ENCODE data around the gene HEPACAM2.

HEPACAM2 gene

DNA sequence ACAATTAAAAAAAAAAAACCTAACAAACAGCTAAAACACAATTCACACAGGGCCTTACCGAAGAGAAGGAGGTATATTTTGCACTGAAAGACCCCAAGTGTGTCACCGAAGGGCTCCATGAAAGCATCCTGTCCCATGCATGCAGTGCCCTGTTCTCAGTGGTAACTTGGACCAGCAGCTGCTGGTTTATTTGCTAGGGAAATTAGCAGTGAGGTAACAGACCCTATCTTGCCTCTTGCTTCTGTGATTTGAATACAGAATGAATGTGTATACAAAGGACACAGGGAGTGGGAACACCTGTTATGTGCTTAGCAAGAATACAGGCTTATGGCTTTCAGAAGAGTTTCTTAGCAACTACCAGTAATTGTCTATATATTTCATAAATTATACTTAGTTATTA, at the start of gene HEPACAM2:
HEPACAM2 (minus strand) TSS at position 160 of the 400 bp plus-strand sequence.
- in situ Hi-C loops (cut with HindIII; ENCODE audit: low pct_ligation_motif_present, low sequenced_read_pairs): no loop called here
- H3K4me3 ChIP-seq (ENCODE audit: low read depth, low read length): no peak within 1 kb of the TSS
- TF ChIP-seq, protein P1, sequence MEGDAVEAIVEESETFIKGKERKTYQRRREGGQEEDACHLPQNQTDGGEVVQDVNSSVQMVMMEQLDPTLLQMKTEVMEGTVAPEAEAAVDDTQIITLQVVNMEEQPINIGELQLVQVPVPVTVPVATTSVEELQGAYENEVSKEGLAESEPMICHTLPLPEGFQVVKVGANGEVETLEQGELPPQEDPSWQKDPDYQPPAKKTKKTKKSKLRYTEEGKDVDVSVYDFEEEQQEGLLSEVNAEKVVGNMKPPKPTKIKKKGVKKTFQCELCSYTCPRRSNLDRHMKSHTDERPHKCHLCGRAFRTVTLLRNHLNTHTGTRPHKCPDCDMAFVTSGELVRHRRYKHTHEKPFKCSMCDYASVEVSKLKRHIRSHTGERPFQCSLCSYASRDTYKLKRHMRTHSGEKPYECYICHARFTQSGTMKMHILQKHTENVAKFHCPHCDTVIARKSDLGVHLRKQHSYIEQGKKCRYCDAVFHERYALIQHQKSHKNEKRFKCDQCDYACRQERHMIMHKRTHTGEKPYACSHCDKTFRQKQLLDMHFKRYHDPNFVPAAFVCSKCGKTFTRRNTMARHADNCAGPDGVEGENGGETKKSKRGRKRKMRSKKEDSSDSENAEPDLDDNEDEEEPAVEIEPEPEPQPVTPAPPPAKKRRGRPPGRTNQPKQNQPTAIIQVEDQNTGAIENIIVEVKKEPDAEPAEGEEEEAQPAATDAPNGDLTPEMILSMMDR (IDR thresholded peaks at IDR 0.05; ENCODE audit: low read depth, low read length, missing control alignments): no peak
- peaks cover 3% of the 10 kb centered on the region for H3K27me3 ChIP-seq (replicated peaks)
- H3K27ac ChIP-seq: no peak within 1 kb of the TSS
- no peak for DNase-seq
- no peaks in the 10 kb centered on the region for H3K36me3 ChIP-seq (replicated peaks)

DNA sequence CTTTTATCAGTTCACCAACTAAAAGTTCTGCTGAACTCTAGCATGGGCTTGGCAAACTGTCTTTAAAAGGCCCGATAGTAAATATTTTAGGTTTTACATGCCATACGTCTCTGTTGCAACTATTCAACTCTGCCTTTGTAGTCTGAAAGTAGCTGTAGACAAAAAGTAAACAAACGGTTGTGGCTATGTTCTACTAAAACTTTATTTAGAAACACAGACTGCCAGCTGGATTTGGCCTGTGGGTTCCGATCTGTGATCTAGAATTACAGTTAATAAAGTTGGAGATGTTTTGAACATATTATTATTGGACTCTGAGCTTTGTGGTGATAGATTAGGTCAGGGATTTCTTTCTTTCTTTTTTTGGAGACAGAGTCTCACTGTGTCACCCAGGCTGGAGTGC, 39.0 kb upstream of the HEPACAM2 start:
- Histone ChIP-seq H3K27ac (no peak overlapping the region), H3K36me3 (replicated peaks) (no peaks in the 10 kb centered on the region), H3K27me3 (replicated peaks) (no peaks in the 10 kb centered on the region), H3K4me3 (ENCODE audit: low read depth, low read length) (no peak overlapping the region)
- DNase-seq: no peak
- in situ Hi-C loops (cut with HindIII; ENCODE audit: low pct_ligation_motif_present, low sequenced_read_pairs): no loop called here
- TF ChIP-seq, protein P1 (IDR thresholded peaks at IDR 0.05; ENCODE audit: low read depth, low read length, missing control alignments): no peak

DNA sequence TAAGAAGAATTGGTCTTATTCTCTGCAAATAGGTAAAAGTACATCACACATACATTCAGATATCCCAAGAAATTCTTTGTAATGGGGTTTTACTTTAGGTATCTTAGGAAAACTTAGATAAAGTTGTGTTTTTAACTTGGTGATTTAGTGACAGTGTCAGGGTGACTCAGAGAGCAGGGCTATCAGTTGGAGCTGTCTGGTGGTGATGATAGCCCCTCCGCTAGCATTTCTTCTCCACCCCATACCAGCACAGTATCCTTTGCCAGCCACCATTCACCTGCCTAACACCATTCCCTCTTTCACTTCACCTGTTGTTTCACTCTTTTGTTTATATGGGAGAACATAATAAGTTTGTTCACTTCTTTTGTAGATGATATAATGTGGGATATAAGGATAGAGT, 36.3 kb upstream of the HEPACAM2 start:
- Histone ChIP-seq H3K36me3 (replicated peaks) (no peaks in the 10 kb centered on the region), H3K4me3 (ENCODE audit: low read depth, low read length) (no peak overlapping the region), H3K27ac (no peak overlapping the region), H3K27me3 (replicated peaks) (no peaks in the 10 kb centered on the region)
- DNase-seq: no peak
- TF ChIP-seq, protein P1 (IDR thresholded peaks at IDR 0.05; ENCODE audit: low read depth, low read length, missing control alignments): no peak
- in situ Hi-C loops (cut with HindIII; ENCODE audit: low pct_ligation_motif_present, low sequenced_read_pairs): no loop called here

DNA sequence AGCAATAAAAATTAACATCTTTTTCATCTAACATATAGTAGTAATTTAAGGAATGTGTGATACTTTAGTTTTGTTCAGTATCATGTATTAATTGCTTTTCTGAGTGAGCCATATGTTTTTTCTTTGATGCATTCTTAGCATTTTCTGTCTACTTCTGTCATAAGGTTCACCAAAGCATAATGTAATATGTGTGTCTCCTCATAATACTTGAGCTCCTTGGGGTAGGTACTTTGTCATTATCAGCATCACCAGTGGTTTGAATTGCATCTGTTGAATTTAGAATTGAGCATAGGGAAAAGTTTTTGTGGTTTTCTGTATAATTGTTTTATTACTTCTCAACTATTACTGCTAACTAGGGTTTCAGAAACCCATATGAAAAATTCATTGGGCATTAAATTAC, 32.4 kb upstream of the HEPACAM2 start:
- Histone ChIP-seq H3K36me3 (replicated peaks) (no peaks in the 10 kb centered on the region), H3K4me3 (ENCODE audit: low read depth, low read length) (no peak overlapping the region), H3K27ac (no peak overlapping the region), H3K27me3 (replicated peaks) (no peaks in the 10 kb centered on the region)
- no peak for DNase-seq
- TF ChIP-seq, protein P1 (IDR thresholded peaks at IDR 0.05; ENCODE audit: low read depth, low read length, missing control alignments): no peak
- in situ Hi-C loops (cut with HindIII; ENCODE audit: low pct_ligation_motif_present, low sequenced_read_pairs): no loop called here

DNA sequence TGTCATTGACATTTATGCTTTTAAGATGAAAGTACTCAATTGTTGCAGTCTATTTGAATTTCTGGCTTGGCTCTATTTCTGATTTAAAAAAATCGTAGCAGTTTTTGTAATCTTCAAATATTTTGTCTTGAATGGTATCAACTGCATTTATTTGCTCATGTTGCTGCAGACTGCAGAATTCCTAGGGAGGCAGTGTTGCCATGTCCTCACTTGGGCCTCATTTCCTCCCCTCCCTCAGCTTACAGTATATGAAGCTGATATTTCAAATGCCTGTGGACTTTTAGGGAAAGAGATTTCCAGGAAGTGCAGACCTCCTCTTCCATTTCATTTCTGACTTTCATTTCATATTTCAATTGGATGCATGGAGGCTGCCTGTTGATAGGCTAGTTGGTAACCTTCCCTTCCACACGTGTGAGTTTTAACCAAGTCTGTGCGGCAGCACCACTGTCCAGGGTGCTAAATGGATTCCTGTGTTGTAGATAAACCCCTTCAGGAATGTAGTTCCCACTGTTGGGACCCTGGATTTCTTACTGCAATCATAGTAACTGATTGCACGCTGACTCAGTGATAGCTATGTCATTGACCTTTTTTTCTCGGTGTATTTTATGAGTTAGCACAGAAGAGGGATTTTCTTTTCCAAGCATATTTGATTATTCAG, 23.4 kb upstream of the HEPACAM2 start:
- TF ChIP-seq, protein P1 (IDR thresholded peaks at IDR 0.05; ENCODE audit: low read depth, low read length, missing control alignments): no peak
- DNase-seq: peak; percentile 72
- H3K27ac ChIP-seq: no peak overlapping the region

More for the DNA sequence above, 23.4 kb upstream of the HEPACAM2 start:
- no peaks in the 10 kb centered on the region for H3K36me3 ChIP-seq (replicated peaks)
- H3K4me3 ChIP-seq (ENCODE audit: low read depth, low read length): no peak overlapping the region
- in situ Hi-C loops (cut with HindIII; ENCODE audit: low pct_ligation_motif_present, low sequenced_read_pairs): no loop called here
- no peaks in the 10 kb centered on the region for H3K27me3 ChIP-seq (replicated peaks)

All from brain microvascular endothelial cell (primary cell).